ENCODE data around the gene ACP7.
"Not testable (repeated sequence)": the region's sequence is repeated elsewhere in the genome, so short reads cannot be mapped to it uniquely, and the experiment has no call there.

Gene ACP7

DNA sequence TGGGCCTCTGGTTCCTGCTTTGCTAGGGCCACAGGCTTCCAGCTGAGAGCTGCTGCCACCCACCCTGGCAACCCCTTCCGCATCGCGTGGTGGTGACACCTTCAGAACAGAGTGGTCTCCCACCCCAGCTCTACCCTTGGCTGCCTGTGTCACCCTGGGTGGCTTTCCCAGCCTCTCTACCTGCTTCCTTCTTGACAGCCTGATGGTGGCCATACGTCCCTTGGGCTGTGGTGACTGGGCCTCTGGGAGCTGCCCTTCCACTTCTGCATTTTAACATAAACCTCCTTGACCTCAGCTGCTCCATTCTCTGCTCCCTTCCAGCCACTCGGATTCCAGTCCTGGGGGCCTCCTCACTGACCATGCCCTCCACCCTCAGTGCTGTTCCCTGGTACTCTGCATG, 58.5 kb downstream of the ACP7 start:
- no peaks in the 10 kb centered on the region for H3K36me3 ChIP-seq (ENCODE audit: control insufficient read depth, insufficient read depth, low read length)
- DNase-seq (ENCODE audit: extremely low read depth, insufficient read length): no peak
- H3K27me3 ChIP-seq (replicated peaks; ENCODE audit: control insufficient read depth, insufficient read depth, low read length): no peaks in the 10 kb centered on the region

DNA sequence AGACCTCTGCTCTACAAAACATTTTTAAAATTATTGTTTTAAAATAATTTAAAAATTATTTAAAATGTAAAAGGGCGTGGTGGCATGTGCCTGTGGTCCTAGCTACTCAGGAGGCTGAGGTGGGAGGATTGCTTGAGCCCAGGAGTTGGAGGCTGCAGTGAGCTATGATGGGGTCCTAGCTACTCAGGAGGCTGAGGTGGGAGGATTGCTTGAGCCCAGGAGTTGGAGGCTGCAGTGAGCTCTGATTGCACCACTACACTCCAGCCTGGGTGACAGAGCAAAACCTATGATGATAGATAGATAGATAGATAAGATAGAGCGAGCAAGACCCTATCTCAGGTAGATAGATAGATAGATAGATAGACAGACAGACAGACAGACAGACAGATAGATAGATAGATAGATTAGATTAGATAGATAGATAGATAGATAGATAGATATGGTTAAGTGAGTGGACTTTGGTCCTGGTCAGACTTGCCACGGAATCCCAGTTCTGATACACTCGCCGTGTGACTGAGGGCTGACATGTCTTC, 59.7 kb downstream of the ACP7 start:
- not testable (repeated sequence) for H3K27me3 ChIP-seq (replicated peaks; ENCODE audit: control insufficient read depth, insufficient read depth, low read length); DNase-seq (ENCODE audit: extremely low read depth, insufficient read length); H3K4me3 ChIP-seq (replicated peaks; ENCODE audit: low read depth, low read length); H3K36me3 ChIP-seq (ENCODE audit: control insufficient read depth, insufficient read depth, low read length)

More for the DNA sequence above, 58.5 kb downstream of the ACP7 start:
- TF ChIP-seq, protein P1, sequence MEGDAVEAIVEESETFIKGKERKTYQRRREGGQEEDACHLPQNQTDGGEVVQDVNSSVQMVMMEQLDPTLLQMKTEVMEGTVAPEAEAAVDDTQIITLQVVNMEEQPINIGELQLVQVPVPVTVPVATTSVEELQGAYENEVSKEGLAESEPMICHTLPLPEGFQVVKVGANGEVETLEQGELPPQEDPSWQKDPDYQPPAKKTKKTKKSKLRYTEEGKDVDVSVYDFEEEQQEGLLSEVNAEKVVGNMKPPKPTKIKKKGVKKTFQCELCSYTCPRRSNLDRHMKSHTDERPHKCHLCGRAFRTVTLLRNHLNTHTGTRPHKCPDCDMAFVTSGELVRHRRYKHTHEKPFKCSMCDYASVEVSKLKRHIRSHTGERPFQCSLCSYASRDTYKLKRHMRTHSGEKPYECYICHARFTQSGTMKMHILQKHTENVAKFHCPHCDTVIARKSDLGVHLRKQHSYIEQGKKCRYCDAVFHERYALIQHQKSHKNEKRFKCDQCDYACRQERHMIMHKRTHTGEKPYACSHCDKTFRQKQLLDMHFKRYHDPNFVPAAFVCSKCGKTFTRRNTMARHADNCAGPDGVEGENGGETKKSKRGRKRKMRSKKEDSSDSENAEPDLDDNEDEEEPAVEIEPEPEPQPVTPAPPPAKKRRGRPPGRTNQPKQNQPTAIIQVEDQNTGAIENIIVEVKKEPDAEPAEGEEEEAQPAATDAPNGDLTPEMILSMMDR (IDR thresholded peaks at IDR 0.05; ENCODE audit: insufficient read depth, low read length, poor library complexity, severe bottlenecking): no peak
- no peak overlapping the region for H3K4me3 ChIP-seq (replicated peaks; ENCODE audit: low read depth, low read length)

DNA sequence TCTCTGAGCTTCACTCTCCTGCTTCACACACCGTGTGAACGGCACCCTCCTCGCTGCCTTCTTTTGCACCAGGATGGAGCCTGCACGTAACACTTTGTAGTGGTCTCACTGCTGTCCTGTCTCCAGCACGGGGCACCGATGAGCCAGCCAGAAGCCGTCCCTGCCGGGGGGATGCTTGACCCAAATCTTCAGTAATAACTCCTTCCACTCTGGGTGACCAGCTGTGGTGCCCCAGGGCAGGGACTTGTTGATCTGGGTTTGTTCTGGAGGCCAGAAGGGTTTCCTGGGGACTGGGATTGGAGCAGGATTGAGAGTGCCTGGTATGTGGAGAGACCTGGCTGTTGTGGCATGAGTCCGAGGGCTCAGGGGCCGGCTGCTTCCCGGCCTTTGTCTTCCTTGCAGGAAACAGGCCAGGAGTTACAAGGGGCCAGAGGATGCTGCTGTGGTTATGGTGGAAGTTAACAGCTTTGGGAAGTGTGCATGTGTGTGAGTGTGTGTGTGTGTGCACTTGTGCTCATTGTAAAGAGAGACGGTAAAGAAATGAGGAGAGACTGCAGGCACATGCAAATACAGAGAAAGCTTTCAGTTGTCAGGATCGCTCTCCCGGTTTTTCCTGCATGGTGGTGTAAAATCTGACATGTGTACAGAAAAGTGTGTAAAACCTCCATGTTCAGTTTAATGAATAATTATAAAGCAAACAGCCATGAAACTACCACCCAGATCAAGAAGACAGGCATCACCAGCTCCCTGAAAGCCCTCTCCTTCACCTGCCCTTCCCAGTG, 60.3 kb downstream of the ACP7 start:
- DNase-seq (ENCODE audit: extremely low read depth, insufficient read length): no peak
- no peak overlapping the region for H3K4me3 ChIP-seq (replicated peaks; ENCODE audit: low read depth, low read length)
- no peaks in the 10 kb centered on the region for H3K27me3 ChIP-seq (replicated peaks; ENCODE audit: control insufficient read depth, insufficient read depth, low read length)
- no peaks in the 10 kb centered on the region for H3K36me3 ChIP-seq (ENCODE audit: control insufficient read depth, insufficient read depth, low read length)
- TF ChIP-seq, protein P1 (IDR thresholded peaks at IDR 0.05; ENCODE audit: insufficient read depth, low read length, poor library complexity, severe bottlenecking): no peak

DNA sequence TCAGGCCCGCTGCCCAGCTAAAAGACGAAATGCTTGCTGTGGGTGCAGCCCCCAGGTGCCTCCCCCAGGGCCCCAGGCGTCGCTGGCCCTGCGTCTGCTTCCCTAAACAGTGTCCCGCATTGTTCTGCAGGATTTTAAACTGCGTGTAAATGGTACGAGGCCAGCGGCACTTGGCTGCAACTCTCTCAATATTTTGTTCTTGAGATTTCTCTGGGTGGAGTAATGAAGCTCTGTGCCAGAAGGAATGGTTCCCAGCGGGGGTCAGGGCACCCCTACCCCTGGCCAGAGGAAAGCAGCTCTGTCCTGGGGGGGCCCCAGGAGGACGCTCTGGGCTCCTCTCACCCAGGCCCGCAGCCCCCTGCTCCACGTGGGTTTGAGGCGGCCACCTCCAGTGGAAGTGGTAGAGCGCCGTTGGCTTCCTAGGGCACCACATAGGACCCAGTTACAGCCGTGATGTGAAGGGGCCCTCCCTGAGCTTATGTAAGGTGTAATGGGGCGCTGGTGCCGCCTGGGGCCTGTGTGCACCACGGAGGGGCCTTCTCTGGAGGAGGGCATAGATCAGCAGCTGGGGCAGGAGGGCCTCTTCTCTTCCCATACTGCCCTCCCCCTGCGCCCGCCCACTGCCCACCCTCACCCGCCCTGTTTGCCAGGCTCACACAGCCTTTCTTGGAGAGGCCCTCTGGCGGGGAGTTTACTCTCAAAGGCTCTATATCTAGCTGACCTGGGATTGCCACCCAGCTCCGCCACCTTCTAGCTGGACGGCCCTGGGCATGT, 61.2 kb downstream of the ACP7 start:
- no peak for DNase-seq (ENCODE audit: extremely low read depth, insufficient read length)
- Histone ChIP-seq H3K36me3 (ENCODE audit: control insufficient read depth, insufficient read depth, low read length) (no peaks in the 10 kb centered on the region), H3K27me3 (replicated peaks; ENCODE audit: control insufficient read depth, insufficient read depth, low read length) (no peaks in the 10 kb centered on the region), H3K4me3 (replicated peaks; ENCODE audit: low read depth, low read length) (no peak overlapping the region)
- TF ChIP-seq, protein P1 (IDR thresholded peaks at IDR 0.05; ENCODE audit: insufficient read depth, low read length, poor library complexity, severe bottlenecking): no peak

DNA sequence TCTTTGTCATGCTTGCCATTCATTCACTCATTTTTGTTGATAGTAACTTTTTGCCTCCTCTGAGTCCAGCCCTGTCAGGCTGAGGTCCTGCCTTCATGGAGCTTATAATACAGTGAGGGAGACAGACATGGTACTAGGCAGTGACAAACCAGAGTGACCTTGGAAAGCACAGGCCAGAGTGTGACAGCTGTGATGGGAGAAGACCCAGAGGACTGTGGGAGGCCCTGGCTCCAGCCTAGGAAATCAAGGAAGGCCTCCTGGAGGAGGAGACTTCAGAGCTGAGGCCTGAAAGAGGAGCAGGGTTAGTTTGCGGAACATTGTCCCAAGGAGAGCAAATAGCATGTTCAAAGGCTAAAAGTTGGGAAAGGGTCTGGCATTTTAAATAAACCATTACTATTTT, 61.9 kb downstream of the ACP7 start:
- Histone ChIP-seq H3K36me3 (ENCODE audit: control insufficient read depth, insufficient read depth, low read length) (no peaks in the 10 kb centered on the region), H3K4me3 (replicated peaks; ENCODE audit: low read depth, low read length) (no peak overlapping the region), H3K27me3 (replicated peaks; ENCODE audit: control insufficient read depth, insufficient read depth, low read length) (no peaks in the 10 kb centered on the region)
- TF ChIP-seq, protein P1 (IDR thresholded peaks at IDR 0.05; ENCODE audit: insufficient read depth, low read length, poor library complexity, severe bottlenecking): no peak
- no peak for DNase-seq (ENCODE audit: extremely low read depth, insufficient read length)

All from GM06990 (cell line).